DND-41 (cell line): ENCODE results near the gene MAP3K12.

Source experiments
- ATAC-seq: fragments of 200-7000 bp; cut with Tn5 transposase; 3 replicates; pipeline ENCODE4 v1.9.1; 2021; ENCODE audit warnings: low read depth; ENCODE audit not compliant: insufficient read depth
- DNase-seq: peaks from one replicate; pipeline ENCODE4 v3.0.0-alpha.2; 2020
- H2AFZ ChIP-seq: 2 replicates; pipeline ENCODE4 v1.6.0; 2012; ENCODE audit warnings: low read depth, low read length
- H3K27ac ChIP-seq: 2 replicates; pipeline ENCODE4 v1.5.1; 2012; ENCODE audit warnings: low read length, inconsistent platforms
- H3K27me3 ChIP-seq: fragments of 200-600 bp; sonication (generic); 2 replicates; pipeline ENCODE4 v1.6.0; 2012; ENCODE audit warnings: low read length, mild to moderate bottlenecking, inconsistent platforms; ENCODE audit not compliant: insufficient read depth, poor library complexity
- H3K36me3 ChIP-seq: 2 replicates; pipeline ENCODE4 v1.5.1; 2012; ENCODE audit warnings: low read length, inconsistent platforms; ENCODE audit not compliant: insufficient read depth
- H3K4me1 ChIP-seq: 2 replicates; pipeline ENCODE4 v1.5.1; 2012; ENCODE audit warnings: mild to moderate bottlenecking, low read length; ENCODE audit not compliant: insufficient read depth
- H3K4me2 ChIP-seq: 2 replicates; pipeline ENCODE4 v1.6.0; 2012; ENCODE audit warnings: mild to moderate bottlenecking, moderate library complexity, low read length, inconsistent platforms; ENCODE audit not compliant: insufficient read depth
- H3K4me3 ChIP-seq, 2 experiments: fragments of 200-600 bp in 1 of 2; shearing (Covaris generic) in 1 of 2; 2 replicates each; pipeline ENCODE4 v1.5.1; 2012 to 2016; ENCODE audit warnings: inconsistent platforms in 2 of 2, low read length in 2 of 2, mild to moderate bottlenecking in 2 of 2, low read depth in 1 of 2, moderate library complexity in 1 of 2
- H3K79me2 ChIP-seq: 2 replicates; pipeline ENCODE4 v1.6.0; 2012; ENCODE audit warnings: low read length, inconsistent platforms; ENCODE audit not compliant: insufficient read depth
- H3K9ac ChIP-seq: 2 replicates; pipeline ENCODE4 v1.6.0; 2012; ENCODE audit warnings: low read depth, mild to moderate bottlenecking, inconsistent platforms, low read length, moderate library complexity
- H3K9me3 ChIP-seq: 2 replicates; pipeline ENCODE4 v1.5.1; 2012; ENCODE audit warnings: low read length, moderate library complexity, mild to moderate bottlenecking, inconsistent platforms; ENCODE audit not compliant: insufficient read depth, severe bottlenecking
- H4K20me1 ChIP-seq: 2 replicates; pipeline ENCODE4 v1.6.0; 2012; ENCODE audit warnings: low read length; ENCODE audit not compliant: insufficient read depth
- EZH2 ChIP-seq: IDR thresholded peaks from 3 replicates; pipeline ENCODE4 v1.6.1; 2012; ENCODE audit warnings: borderline replicate concordance, low read depth, mild to moderate bottlenecking, moderate library complexity, low read length, inconsistent platforms; ENCODE audit not compliant: severe bottlenecking
- TF ChIP-seq, protein P1 (sequence below): IDR thresholded peaks from 2 replicates; pipeline ENCODE4 v1.5.1; 2012; ENCODE audit warnings: borderline replicate concordance, low read length, moderate library complexity, mild to moderate bottlenecking; ENCODE audit not compliant: poor library complexity, severe bottlenecking; ENCODE audit errors: extremely low read depth

Gene MAP3K12

DNA sequence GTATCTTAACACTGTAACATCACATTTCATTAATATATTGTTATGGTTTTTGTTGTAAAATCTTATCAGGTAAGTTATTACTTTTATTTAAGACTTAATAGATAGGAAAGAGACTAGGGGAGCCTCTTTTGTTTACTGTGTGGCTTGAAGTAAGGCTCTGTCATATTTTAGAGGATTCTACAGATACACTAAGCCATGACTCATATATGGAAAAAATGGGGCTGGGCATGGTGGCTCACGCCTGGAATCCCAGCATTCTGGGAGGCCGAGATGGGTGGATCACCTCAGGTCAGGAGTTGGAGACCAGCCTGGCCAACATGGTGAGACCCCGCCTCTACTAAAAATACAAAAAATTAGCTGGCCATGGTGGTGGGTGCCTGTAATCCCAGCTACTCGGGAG, 31.7 kb upstream of the MAP3K12 start:
- Histone ChIP-seq H3K36me3 (peaks cover 50% of the 10 kb centered on the region), H3K4me2 (no peak overlapping the region), H3K79me2 (no peaks in the 10 kb centered on the region), H3K4me3 (no peak overlapping the region), H3K9me3 (no peaks in the 10 kb centered on the region), H3K27ac (no peak overlapping the region), H3K4me1 (no peaks in the 10 kb centered on the region), H2AFZ (no peak overlapping the region), H3K27me3 (no peaks in the 10 kb centered on the region), H3K9ac (no peak overlapping the region), H4K20me1 (no peaks in the 10 kb centered on the region)
- DNase-seq: no peak
- TF ChIP-seq, protein P1, sequence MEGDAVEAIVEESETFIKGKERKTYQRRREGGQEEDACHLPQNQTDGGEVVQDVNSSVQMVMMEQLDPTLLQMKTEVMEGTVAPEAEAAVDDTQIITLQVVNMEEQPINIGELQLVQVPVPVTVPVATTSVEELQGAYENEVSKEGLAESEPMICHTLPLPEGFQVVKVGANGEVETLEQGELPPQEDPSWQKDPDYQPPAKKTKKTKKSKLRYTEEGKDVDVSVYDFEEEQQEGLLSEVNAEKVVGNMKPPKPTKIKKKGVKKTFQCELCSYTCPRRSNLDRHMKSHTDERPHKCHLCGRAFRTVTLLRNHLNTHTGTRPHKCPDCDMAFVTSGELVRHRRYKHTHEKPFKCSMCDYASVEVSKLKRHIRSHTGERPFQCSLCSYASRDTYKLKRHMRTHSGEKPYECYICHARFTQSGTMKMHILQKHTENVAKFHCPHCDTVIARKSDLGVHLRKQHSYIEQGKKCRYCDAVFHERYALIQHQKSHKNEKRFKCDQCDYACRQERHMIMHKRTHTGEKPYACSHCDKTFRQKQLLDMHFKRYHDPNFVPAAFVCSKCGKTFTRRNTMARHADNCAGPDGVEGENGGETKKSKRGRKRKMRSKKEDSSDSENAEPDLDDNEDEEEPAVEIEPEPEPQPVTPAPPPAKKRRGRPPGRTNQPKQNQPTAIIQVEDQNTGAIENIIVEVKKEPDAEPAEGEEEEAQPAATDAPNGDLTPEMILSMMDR: no peak
- TF ChIP-seq EZH2: no peak
- no peak for ATAC-seq

DNA sequence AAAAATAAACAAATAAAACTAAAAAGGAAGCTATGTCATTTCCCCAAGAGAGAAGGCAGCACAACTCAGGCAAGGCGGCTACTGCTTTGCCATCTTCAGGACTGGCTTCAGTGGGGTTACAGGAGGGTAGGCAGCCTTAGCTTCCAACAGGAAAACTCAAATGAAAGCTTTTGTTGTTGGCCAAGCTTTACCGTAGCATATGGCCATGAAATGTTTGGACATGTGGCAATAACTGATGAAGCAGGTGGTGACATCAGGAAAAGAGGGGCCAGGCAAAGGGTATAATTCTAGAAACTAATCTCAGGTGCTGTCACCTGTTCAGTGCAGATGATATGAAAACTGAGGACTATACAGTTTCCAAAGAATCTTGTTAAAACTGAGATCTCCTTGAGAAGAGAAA, 30.8 kb upstream of the MAP3K12 start:
- no peak overlapping the region for H3K9ac ChIP-seq
- H4K20me1 ChIP-seq: no peaks in the 10 kb centered on the region
- H3K4me1 ChIP-seq: no peaks in the 10 kb centered on the region
- ATAC-seq (no peak), DNase-seq (no peak)
- H3K79me2 ChIP-seq: no peaks in the 10 kb centered on the region
- no peak overlapping the region for H3K4me3 ChIP-seq
- no peak overlapping the region for H3K4me2 ChIP-seq
- no peak overlapping the region for H3K27ac ChIP-seq
- TF ChIP-seq, protein P1: no peak
- no peak for TF ChIP-seq EZH2
- no peaks in the 10 kb centered on the region for H3K27me3 ChIP-seq
- H2AFZ ChIP-seq: no peak overlapping the region
- H3K9me3 ChIP-seq: no peaks in the 10 kb centered on the region
- H3K36me3 ChIP-seq: peaks cover 46% of the 10 kb centered on the region

DNA sequence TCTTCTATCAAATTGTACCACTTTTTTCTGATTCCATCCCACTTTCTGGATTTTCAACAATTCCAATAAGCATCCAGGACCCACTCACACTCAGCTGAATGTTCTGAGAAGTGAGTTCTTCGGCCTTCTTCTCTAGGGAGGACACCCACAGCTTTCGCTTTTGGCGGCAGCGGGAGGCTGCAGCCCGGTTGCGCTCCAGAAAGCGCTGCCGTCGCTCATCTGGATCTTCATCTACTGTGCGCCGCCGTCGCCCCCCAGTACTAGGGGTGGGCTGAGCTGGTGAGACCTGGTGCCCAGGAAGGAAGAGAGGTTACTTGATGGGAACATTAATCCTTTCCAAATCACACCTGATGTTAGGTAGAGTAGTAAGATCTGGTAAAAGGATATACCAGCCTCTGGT, 25.2 kb upstream of the MAP3K12 start:
- ATAC-seq (no peak), DNase-seq (no peak)
- no peak overlapping the region for H2AFZ ChIP-seq
- no peaks in the 10 kb centered on the region for H3K4me1 ChIP-seq
- H3K9ac ChIP-seq: no peak overlapping the region
- no peak overlapping the region for H3K4me2 ChIP-seq
- no peaks in the 10 kb centered on the region for H3K27me3 ChIP-seq
- TF ChIP-seq EZH2: no peak
- TF ChIP-seq, protein P1: no peak
- no peak overlapping the region for H3K4me3 ChIP-seq
- H3K27ac ChIP-seq: no peak overlapping the region
- peaks cover 53% of the 10 kb centered on the region for H3K36me3 ChIP-seq
- H3K79me2 ChIP-seq: no peaks in the 10 kb centered on the region
- H4K20me1 ChIP-seq: no peaks in the 10 kb centered on the region
- H3K9me3 ChIP-seq: no peaks in the 10 kb centered on the region

DNA sequence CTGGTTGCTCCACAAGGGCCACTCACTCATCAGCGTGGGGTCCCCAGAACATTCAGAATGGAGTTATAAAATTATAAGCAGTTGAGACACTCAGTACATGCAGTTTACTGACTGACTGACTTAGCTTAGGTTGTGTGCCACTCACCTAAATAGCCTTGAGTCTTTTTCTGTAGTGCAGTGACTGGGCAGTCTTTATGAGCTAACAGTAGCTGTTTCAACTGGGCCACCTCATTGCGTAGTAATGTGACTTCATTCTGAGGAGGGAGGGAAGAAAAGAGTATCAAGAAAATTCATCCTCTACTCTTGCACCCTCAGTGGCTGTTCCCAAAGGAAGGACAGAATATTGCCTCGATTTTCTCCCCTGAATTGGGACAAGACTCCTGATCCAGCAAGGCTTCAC, 23.9 kb upstream of the MAP3K12 start:
- Histone ChIP-seq H3K4me2 (no peak overlapping the region), H2AFZ (no peak overlapping the region), H4K20me1 (no peaks in the 10 kb centered on the region), H3K4me1 (no peaks in the 10 kb centered on the region), H3K36me3 (peaks cover 61% of the 10 kb centered on the region), H3K27me3 (no peaks in the 10 kb centered on the region), H3K9ac (no peak overlapping the region), H3K9me3 (no peaks in the 10 kb centered on the region), H3K4me3 (no peak overlapping the region), H3K27ac (no peak overlapping the region), H3K79me2 (no peaks in the 10 kb centered on the region)
- DNase-seq: no peak
- no peak for ATAC-seq
- TF ChIP-seq, protein P1: no peak
- no peak for TF ChIP-seq EZH2
